Measurements from ENCODE around the gene DNASE2.
"Not testable (repeated sequence)": the region's sequence is repeated elsewhere in the genome, so short reads cannot be mapped to it uniquely, and the experiment has no call there.

DNASE2 gene

GRCh38 chr19:12858041-12858928, 23.0 kb downstream of the DNASE2 start:
- DNase-seq: no peak

- no peak for DNase-seq
Measured at GRCh38 chr19:12856653-12857052, 24.6 kb downstream of the DNASE2 start.

- DNase-seq: peak; percentile 88
Measured at GRCh38 chr19:12847159-12848139, 33.8 kb downstream of the DNASE2 start.

- DNase-seq: not testable (repeated sequence)
Measured at GRCh38 chr19:12846613-12847012, 34.6 kb downstream of the DNASE2 start.

- no peak for DNase-seq
Measured at GRCh38 chr19:12843999-12844732, 37.1 kb downstream of the DNASE2 start.

- DNase-seq: no peak
Measured at GRCh38 chr19:12843328-12843727, 37.9 kb downstream of the DNASE2 start.

- no peak for DNase-seq
Measured at GRCh38 chr19:12842511-12842910, 38.7 kb downstream of the DNASE2 start.

GRCh38 chr19:12841094-12841493, 40.2 kb downstream of the DNASE2 start:
- DNase-seq: no peak

GRCh38 chr19:12840091-12841079, 40.9 kb downstream of the DNASE2 start:
- DNase-seq: peak; percentile 19

- DNase-seq: no peak
Measured at GRCh38 chr19:12838886-12839756, 42.1 kb downstream of the DNASE2 start.

- DNase-seq: peak; percentile 42
Measured at GRCh38 chr19:12838182-12838885, 42.9 kb downstream of the DNASE2 start, which contains the start of gene MAST1. TSS of gene MAST1 (plus strand) at chr19:12838515. CDS start at chr19:12838573, 58 bp downstream.

- DNase-seq: no peak
Measured at GRCh38 chr19:12837225-12837624, 44.0 kb downstream of the DNASE2 start.

- no peak for DNase-seq
Measured at GRCh38 chr19:12836529-12836863, 44.8 kb downstream of the DNASE2 start.

- DNase-seq: no peak
Measured at GRCh38 chr19:12834976-12835757, 46.1 kb downstream of the DNASE2 start.

GRCh38 chr19:12834566-12834943, 46.7 kb downstream of the DNASE2 start, which contains the start of gene RTBDN:
TSS of gene RTBDN (minus strand) at chr19:12834579. CDS start at chr19:12829979, 4,600 bp downstream.
- DNase-seq: no peak

- DNase-seq: peak; percentile 43
Measured at GRCh38 chr19:12833738-12834565, 47.3 kb downstream of the DNASE2 start.

- DNase-seq: no peak
Measured at GRCh38 chr19:12833418-12833737, 47.9 kb downstream of the DNASE2 start.

- DNase-seq: peak; percentile 16
Measured at GRCh38 chr19:12828494-12828893, 52.8 kb downstream of the DNASE2 start.

Data from stimulated activated CD4-positive, alpha-beta T cell treated with anti-CD3 and anti-CD28 coated beads, Interleukin-12 subunit alpha, Interleukin-12 subunit beta, amount 100 ng/mL, for 4 hours (primary cell).